Fibroblast of lung (primary cell): ENCODE results near the gene C1QTNF9. TPM values are rescaled to one million over a fixed set of nuclear protein-coding genes. Genes with fewer than 3 reads are reported as not detected.
A peak's percentile ranks its signal among the peaks of the same experiment; 100 is the strongest.
"Not testable (repeated sequence)": the region's sequence is repeated elsewhere in the genome, so short reads cannot be mapped to it uniquely, and the experiment has no call there.

Experiments used
- DNase-seq, 2 donors: peaks; one replicate each; pipeline versions ENCODE4 v3.0.0 to v3.0.0-alpha.2; 2010; ENCODE audit warnings: low read depth in 2 of 2
- H2AFZ ChIP-seq: 2 replicates; pipeline ENCODE4 v1.5.1; 2012; ENCODE audit warnings: low read length, control low read depth, inconsistent platforms
- H3K27ac ChIP-seq: 2 replicates; pipeline ENCODE4 v1.5.1; 2011; ENCODE audit warnings: low read length, control low read depth; ENCODE audit not compliant: insufficient read depth
- H3K27me3 ChIP-seq: 2 replicates; pipeline ENCODE4 v1.5.1; 2011; ENCODE audit warnings: mild to moderate bottlenecking, low read length; ENCODE audit not compliant: control insufficient read depth, insufficient read depth
- H3K36me3 ChIP-seq: 2 replicates; pipeline ENCODE4 v1.5.1; 2011; ENCODE audit warnings: low read length; ENCODE audit not compliant: control insufficient read depth, insufficient read depth
- H3K4me1 ChIP-seq: 2 replicates; pipeline ENCODE4 v1.5.1; 2011; ENCODE audit warnings: low read length; ENCODE audit not compliant: control insufficient read depth, insufficient read depth; ENCODE audit errors: extremely low read depth
- H3K4me2 ChIP-seq: 2 replicates; pipeline ENCODE4 v1.5.1; 2011; ENCODE audit warnings: low read length, control low read depth; ENCODE audit not compliant: insufficient read depth; ENCODE audit errors: extremely low read depth
- H3K4me3 ChIP-seq, 4 experiments: fragments of 200-600 bp in 1 of 4; sonication (generic) in 1 of 4; replicated peaks in 1 of 4; 2 replicates each; pipeline ENCODE4 v1.5.1; 2011 to 2016; ENCODE audit warnings: low read length in 4 of 4, low read depth in 3 of 4, mild to moderate bottlenecking in 3 of 4, control low read depth in 2 of 4, inconsistent platforms in 1 of 4, mixed read lengths in 1 of 4; ENCODE audit not compliant: insufficient read depth in 1 of 4; ENCODE audit errors: control extremely low read depth in 1 of 4
- H3K79me2 ChIP-seq: 2 replicates; pipeline ENCODE4 v1.5.1; 2012; ENCODE audit warnings: mild to moderate bottlenecking, low read length, inconsistent platforms; ENCODE audit not compliant: control insufficient read depth, insufficient read depth
- H3K9ac ChIP-seq: 2 replicates; pipeline ENCODE4 v1.5.1; 2011; ENCODE audit warnings: mild to moderate bottlenecking, low read length, control low read depth; ENCODE audit not compliant: insufficient read depth
- H3K9me3 ChIP-seq: 2 replicates; pipeline ENCODE4 v1.5.1; 2012; ENCODE audit warnings: low read depth, low read length; ENCODE audit not compliant: control insufficient read depth, insufficient read depth
- H4K20me1 ChIP-seq: 2 replicates; pipeline ENCODE4 v1.5.1; 2011; ENCODE audit warnings: low read length; ENCODE audit not compliant: control insufficient read depth, insufficient read depth; ENCODE audit errors: extremely low read depth
- EZH2 ChIP-seq: IDR thresholded peaks from 2 replicates; pipeline ENCODE4 v1.5.1; 2012; ENCODE audit warnings: low read length, control low read depth, mild to moderate bottlenecking; ENCODE audit errors: missing control alignments
- polyA plus RNA-seq, 2 donors: library from polyadenylated mRNA; depleted of rRNA in 1 of 2; stranded (reverse) in 1 of 2; unstranded in 1 of 2; fragments of >200 nt; gene quantifications; 2 replicates each; pipeline ENCODE4 v1.2.1, GENCODE V29; 2011 to 2012; ENCODE audit warnings: missing spikeins in 1 of 2
- total RNA-seq: library from RNA; depleted of rRNA; stranded (reverse); fragments of >200 nt; gene quantifications from 2 replicates; pipeline ENCODE4 v1.2.1, GENCODE V29; 2014
- TF ChIP-seq, protein P1 (sequence below), 2 donors: IDR thresholded peaks in 1 of 2; conservative IDR thresholded peaks in 1 of 2; 1 replicate in 1 of 2; 2 replicates in 1 of 2; pipeline ENCODE4 v1.5.1; 2011 to 2012; ENCODE audit warnings: low read length in 2 of 2, control low read depth in 1 of 2, inconsistent platforms in 1 of 2, low read depth in 1 of 2, mild to moderate bottlenecking in 1 of 2

The C1QTNF9 gene
- total and polyA plus RNA-seq, 2 donors (not counting 1 experiment from before 2014, with no cell fraction given), result 0.51 TPM; not detected in 1

DNA sequence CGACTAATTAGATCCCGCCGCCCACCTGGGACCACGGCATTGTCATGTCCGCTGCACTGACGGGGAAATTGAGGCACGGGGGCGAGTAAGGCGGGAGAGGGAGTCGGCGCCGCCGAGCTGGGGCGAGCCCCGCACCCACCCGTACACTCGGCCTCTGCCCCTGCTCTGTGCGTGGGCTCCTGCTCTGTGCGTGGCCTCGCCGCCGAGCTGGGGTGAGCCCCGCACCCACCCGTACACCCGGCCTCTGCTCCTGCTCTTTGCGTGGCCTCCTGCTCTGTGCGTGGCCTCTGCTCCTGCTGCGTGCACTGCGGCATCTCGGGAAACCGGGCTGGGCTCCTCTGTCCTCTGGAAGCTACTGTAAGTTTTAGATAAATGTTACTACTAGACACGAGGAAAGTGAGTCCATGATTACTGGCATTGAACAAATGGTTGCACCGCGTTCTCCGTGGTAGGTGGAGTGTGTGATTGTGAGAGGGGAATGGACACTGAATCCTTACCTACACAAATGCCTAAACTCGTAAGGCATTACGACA is 826 bp upstream of the C1QTNF9 start:
- Histone ChIP-seq H4K20me1 (no peaks in the 10 kb centered on the region), H3K27ac (no peak overlapping the region), H3K36me3 (no peaks in the 10 kb centered on the region), H3K4me1 (peaks cover 2% of the 10 kb centered on the region), H3K4me3 (no peak overlapping the region), H3K9ac (no peak overlapping the region), H3K79me2 (no peaks in the 10 kb centered on the region), H3K9me3 (no peaks in the 10 kb centered on the region), H2AFZ (no peak overlapping the region), H3K4me2 (no peak overlapping the region), H3K27me3 (no peaks in the 10 kb centered on the region)
- no peak for DNase-seq
- TF ChIP-seq EZH2, result no peak
- TF ChIP-seq, protein P1, sequence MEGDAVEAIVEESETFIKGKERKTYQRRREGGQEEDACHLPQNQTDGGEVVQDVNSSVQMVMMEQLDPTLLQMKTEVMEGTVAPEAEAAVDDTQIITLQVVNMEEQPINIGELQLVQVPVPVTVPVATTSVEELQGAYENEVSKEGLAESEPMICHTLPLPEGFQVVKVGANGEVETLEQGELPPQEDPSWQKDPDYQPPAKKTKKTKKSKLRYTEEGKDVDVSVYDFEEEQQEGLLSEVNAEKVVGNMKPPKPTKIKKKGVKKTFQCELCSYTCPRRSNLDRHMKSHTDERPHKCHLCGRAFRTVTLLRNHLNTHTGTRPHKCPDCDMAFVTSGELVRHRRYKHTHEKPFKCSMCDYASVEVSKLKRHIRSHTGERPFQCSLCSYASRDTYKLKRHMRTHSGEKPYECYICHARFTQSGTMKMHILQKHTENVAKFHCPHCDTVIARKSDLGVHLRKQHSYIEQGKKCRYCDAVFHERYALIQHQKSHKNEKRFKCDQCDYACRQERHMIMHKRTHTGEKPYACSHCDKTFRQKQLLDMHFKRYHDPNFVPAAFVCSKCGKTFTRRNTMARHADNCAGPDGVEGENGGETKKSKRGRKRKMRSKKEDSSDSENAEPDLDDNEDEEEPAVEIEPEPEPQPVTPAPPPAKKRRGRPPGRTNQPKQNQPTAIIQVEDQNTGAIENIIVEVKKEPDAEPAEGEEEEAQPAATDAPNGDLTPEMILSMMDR (conservative IDR thresholded peaks at IDR 0.05 in 1 of 2, IDR thresholded peaks at IDR 0.05 in 1 of 2; ENCODE audit: low read depth in 1 of 2, low read length in 2 of 2), result no peak

DNA sequence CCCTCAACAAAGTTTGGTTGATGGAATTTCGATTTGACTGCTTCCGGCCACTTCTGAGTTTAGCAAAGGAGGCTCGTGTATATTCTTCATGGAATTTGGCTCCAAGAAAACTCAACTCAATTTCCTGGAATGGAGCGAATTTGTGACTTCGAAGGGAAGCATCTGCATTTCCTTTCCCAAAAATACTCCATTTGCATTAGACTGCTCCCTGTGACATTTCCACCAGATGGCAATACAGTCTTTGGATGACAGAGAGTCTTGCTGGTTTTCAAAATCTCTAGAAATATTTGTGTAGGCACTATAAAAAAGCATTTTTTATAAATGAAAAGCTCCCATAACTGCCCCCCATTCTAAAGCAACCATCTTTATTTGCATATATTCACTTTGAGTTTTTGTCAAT is 4.1 kb downstream of the C1QTNF9 start:
- Histone ChIP-seq H2AFZ (no peak overlapping the region), H3K9me3 (no peaks in the 10 kb centered on the region), H3K4me1 (no peaks in the 10 kb centered on the region), H3K27ac (no peak overlapping the region), H3K27me3 (no peaks in the 10 kb centered on the region), H3K4me3 (no peak overlapping the region), H3K36me3 (no peaks in the 10 kb centered on the region), H3K9ac (no peak overlapping the region), H3K4me2 (no peak overlapping the region), H4K20me1 (no peaks in the 10 kb centered on the region), H3K79me2 (no peaks in the 10 kb centered on the region)
- DNase-seq, result peak in 1 of 2 donors; percentile 29
- no peak for TF ChIP-seq EZH2
- TF ChIP-seq, protein P1 (conservative IDR thresholded peaks at IDR 0.05 in 1 of 2, IDR thresholded peaks at IDR 0.05 in 1 of 2; ENCODE audit: low read depth in 1 of 2, low read length in 2 of 2), result peak; percentile 35 to 46

- not testable (repeated sequence) for H4K20me1 ChIP-seq, H3K4me1 ChIP-seq, H3K4me3 ChIP-seq, H3K79me2 ChIP-seq, H3K27me3 ChIP-seq, H3K9ac ChIP-seq, DNase-seq, H2AFZ ChIP-seq, H3K36me3 ChIP-seq, H3K4me2 ChIP-seq, H3K27ac ChIP-seq, H3K9me3 ChIP-seq
These were observed 8.5 kb downstream of the C1QTNF9 start for GRCh38 chr13:24317835-24318234.

- not testable (repeated sequence) for H3K4me1 ChIP-seq, DNase-seq
These were observed 9.5 kb downstream of the C1QTNF9 start for GRCh38 chr13:24318878-24319277.

DNA sequence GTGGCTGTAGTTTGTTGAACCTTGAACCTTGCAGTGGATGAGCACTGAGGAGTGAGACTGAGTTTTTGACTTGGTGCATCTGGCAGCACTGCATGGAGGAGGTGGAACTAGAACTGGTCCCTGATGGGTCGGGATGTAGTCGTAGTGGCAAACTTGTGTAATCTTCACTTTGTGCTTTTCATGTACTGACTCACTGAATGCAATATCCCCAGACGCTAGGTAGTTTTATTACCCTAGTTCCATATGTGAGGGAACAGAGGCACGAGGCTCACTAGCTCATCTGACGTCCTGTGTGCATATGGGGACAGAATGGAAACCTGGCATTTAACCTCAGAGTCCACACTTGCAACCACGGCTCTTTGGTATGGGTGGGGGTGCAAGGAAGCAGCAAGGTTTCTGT is 10.3 kb downstream of the C1QTNF9 start:
- not testable (repeated sequence) for H3K9ac ChIP-seq, H3K4me1 ChIP-seq, H3K79me2 ChIP-seq

More at GRCh38 chr13:24318878-24319277, 9.5 kb downstream of the C1QTNF9 start:
- not testable (repeated sequence) for H3K4me2 ChIP-seq, H3K79me2 ChIP-seq, H3K27ac ChIP-seq, H3K27me3 ChIP-seq, H4K20me1 ChIP-seq, H3K4me3 ChIP-seq, H3K36me3 ChIP-seq, H2AFZ ChIP-seq, H3K9me3 ChIP-seq, H3K9ac ChIP-seq

More for the DNA sequence above, 10.3 kb downstream of the C1QTNF9 start:
- not testable (repeated sequence) for H3K9me3 ChIP-seq, H3K36me3 ChIP-seq, H4K20me1 ChIP-seq, H2AFZ ChIP-seq, H3K27me3 ChIP-seq, H3K27ac ChIP-seq, DNase-seq, H3K4me3 ChIP-seq, H3K4me2 ChIP-seq
